ENCODE data around the gene TNNI2. TPM values are rescaled to one million over a fixed set of nuclear protein-coding genes. Genes with fewer than 3 reads are reported as not detected.

Gene TNNI2
- total RNA-seq, 1 donor from 2014 or later, result not detected

DNA sequence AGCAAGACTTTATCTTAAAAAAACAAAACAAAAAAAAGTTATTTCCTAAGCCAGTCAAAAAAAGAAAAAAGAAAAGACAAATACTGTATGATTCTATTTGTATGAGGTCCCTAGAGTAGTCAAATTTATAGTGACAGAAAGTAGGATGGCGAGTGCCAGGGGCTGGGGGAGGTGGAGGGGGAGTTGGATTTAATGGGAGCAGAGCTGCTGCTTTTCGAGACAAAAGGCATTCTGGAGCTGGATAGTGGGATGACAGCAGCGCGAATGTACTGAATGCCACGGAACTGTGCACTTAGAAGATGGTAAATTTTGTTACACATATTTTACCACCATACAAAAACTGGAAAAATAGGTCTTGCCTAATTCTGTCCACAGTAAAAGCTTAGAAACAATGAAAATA, 21.8 kb upstream of the TNNI2 start:
- no peak overlapping the region for H3K4me3 ChIP-seq (ENCODE audit: low read depth, low read length)
- peaks cover 5% of the 10 kb centered on the region for H3K27me3 ChIP-seq (ENCODE audit: control insufficient read depth, insufficient read depth, low read length)
- no peak for DNase-seq (ENCODE audit: low read depth)
- TF ChIP-seq, protein P1, sequence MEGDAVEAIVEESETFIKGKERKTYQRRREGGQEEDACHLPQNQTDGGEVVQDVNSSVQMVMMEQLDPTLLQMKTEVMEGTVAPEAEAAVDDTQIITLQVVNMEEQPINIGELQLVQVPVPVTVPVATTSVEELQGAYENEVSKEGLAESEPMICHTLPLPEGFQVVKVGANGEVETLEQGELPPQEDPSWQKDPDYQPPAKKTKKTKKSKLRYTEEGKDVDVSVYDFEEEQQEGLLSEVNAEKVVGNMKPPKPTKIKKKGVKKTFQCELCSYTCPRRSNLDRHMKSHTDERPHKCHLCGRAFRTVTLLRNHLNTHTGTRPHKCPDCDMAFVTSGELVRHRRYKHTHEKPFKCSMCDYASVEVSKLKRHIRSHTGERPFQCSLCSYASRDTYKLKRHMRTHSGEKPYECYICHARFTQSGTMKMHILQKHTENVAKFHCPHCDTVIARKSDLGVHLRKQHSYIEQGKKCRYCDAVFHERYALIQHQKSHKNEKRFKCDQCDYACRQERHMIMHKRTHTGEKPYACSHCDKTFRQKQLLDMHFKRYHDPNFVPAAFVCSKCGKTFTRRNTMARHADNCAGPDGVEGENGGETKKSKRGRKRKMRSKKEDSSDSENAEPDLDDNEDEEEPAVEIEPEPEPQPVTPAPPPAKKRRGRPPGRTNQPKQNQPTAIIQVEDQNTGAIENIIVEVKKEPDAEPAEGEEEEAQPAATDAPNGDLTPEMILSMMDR (IDR thresholded peaks at IDR 0.05; ENCODE audit: insufficient read depth, low read length, poor library complexity, severe bottlenecking), result no peak
- no peaks in the 10 kb centered on the region for H3K36me3 ChIP-seq (ENCODE audit: control insufficient read depth, insufficient read depth, low read length)

DNA sequence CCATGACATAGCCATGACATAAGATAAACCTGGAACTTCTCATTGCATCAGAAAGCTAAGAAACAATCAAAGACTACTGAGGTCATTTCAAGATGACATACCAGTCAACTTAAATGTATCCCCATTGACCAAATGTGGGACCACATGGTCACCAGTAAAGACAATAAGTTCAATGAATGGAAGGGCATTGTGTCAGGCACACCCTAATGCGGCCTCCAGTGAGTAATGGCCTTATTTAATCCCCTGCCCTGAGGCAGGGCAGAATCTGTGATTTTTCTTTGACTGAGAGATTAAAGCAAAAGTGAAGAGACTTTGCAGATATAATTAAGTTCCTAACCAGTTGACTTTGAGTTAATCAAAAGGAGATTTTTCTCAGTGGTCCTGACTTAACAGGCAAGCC, 21.3 kb upstream of the TNNI2 start:
- TF ChIP-seq, protein P1 (IDR thresholded peaks at IDR 0.05; ENCODE audit: insufficient read depth, low read length, poor library complexity, severe bottlenecking), result no peak
- H3K4me3 ChIP-seq (ENCODE audit: low read depth, low read length), result no peak overlapping the region
- H3K36me3 ChIP-seq (ENCODE audit: control insufficient read depth, insufficient read depth, low read length), result no peaks in the 10 kb centered on the region
- DNase-seq (ENCODE audit: low read depth), result no peak
- H3K27me3 ChIP-seq (ENCODE audit: control insufficient read depth, insufficient read depth, low read length), result peaks cover 5% of the 10 kb centered on the region

DNA sequence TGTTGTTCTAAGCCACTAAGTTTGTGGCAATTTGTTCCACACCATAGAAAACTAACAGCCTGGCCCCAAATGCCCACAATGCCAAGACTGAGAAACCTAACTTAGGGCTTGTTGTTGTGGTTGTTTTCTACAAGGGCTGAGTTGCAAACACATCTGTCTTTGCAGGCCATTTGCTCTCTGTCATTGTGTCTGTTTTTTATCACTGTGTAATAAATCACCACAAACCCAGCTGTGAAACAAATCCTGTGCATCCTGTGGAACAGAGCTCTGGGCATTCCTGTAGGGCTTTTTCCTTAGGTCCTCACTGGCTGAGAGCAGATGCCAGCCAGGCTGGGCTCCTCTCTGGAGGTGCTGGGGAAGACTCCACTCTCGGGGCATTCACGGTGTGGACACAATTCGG, 19.7 kb upstream of the TNNI2 start:
- DNase-seq (ENCODE audit: low read depth), result no peak
- no peak overlapping the region for H3K4me3 ChIP-seq (ENCODE audit: low read depth, low read length)
- TF ChIP-seq, protein P1 (IDR thresholded peaks at IDR 0.05; ENCODE audit: insufficient read depth, low read length, poor library complexity, severe bottlenecking), result no peak

DNA sequence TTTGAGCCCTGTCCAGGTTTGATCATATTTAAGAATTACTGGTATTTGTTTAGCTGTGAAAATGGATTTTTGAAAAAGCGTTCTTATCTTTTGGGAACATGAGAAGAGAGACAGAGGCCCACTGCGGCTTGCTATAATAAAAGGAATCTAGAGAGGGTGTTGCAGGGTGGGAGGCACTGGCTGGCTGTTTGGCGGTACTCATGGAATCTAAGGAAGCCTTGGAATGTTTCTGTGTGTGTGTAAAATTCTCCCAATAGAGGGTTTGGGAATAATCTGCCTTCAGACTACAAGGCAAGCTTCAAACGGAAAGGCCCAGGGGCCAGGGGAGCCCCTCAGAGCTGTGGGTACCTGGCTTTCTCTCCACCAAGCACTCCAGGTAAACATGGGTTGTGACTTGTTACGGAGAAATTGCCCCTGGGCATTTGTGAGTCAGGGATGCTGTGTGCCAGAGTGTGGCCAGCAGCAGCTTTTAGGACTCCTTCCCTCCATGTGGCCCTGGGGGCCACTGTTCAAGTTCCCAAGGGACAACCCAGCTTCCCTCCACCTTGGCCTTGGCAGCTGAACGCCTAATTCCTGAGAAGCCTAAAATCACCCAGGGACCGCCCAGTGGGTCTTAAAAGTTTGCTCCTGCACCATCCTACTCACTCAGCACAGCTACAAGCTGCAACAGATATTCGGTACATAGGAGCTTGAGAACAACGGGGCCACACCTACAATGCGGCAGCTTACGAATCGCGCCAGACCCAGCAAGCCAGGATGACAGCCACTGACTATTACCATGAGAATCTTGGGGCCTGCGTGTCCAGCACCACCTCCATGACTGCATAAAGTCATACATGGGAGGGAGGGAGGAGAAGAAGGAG, 18.1 kb upstream of the TNNI2 start:
- TF ChIP-seq, protein P1 (IDR thresholded peaks at IDR 0.05; ENCODE audit: insufficient read depth, low read length, poor library complexity, severe bottlenecking), result no peak
- Histone ChIP-seq H3K27me3 (ENCODE audit: control insufficient read depth, insufficient read depth, low read length) (peaks cover 2% of the 10 kb centered on the region), H3K36me3 (ENCODE audit: control insufficient read depth, insufficient read depth, low read length) (no peaks in the 10 kb centered on the region), H3K4me3 (ENCODE audit: low read depth, low read length) (no peak overlapping the region)
- DNase-seq (ENCODE audit: low read depth), result no peak

More for the DNA sequence above, 19.7 kb upstream of the TNNI2 start:
- no peaks in the 10 kb centered on the region for H3K36me3 ChIP-seq (ENCODE audit: control insufficient read depth, insufficient read depth, low read length)
- peaks cover 5% of the 10 kb centered on the region for H3K27me3 ChIP-seq (ENCODE audit: control insufficient read depth, insufficient read depth, low read length)

DNA sequence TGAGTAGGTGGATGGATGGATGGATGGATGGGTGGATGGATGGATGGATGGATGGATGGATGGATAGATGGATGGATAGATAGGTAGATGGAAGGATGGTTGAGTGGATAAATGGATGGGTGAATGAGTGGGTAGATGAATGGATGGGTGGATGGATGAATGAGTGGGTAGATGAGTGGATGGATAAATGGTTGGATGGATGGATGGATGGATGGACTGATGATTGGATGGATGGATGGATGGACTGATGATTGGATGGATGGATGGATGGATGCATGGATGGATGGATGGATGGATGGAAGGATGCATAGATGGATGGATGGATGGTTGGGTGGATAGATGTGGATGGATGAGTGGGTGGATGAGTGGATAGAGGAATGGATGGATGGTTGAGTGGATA, 17.2 kb upstream of the TNNI2 start:
- Histone ChIP-seq H3K27me3 (ENCODE audit: control insufficient read depth, insufficient read depth, low read length) (peaks cover 2% of the 10 kb centered on the region), H3K36me3 (ENCODE audit: control insufficient read depth, insufficient read depth, low read length) (no peaks in the 10 kb centered on the region), H3K4me3 (ENCODE audit: low read depth, low read length) (no peak overlapping the region)
- DNase-seq (ENCODE audit: low read depth), result no peak
- TF ChIP-seq, protein P1 (IDR thresholded peaks at IDR 0.05; ENCODE audit: insufficient read depth, low read length, poor library complexity, severe bottlenecking), result no peak

Data from kidney epithelial cell (primary cell).